K562 (cell line): ENCODE results near the gene PPP2R5A. TPM values are rescaled to one million over a fixed set of nuclear protein-coding genes. Genes with fewer than 3 reads are reported as not detected.

Experiments used
- BRD9 ChIP-seq: fragments of 450-650 bp; IDR thresholded peaks from 2 replicates; pipeline ENCODE4 v1.6.1; 2018; ENCODE audit warnings: low read depth; ENCODE audit not compliant: partially characterized antibody
- CC2D1A ChIP-seq: fragments of 450-650 bp; IDR thresholded peaks from 2 replicates; pipeline ENCODE4 v1.6.1; 2017; ENCODE audit warnings: mild to moderate bottlenecking
- CCAR2 ChIP-seq: fragments of 200-400 bp; formaldehyde crosslinking; IDR thresholded peaks from 2 replicates; pipeline ENCODE4 v1.6.1; 2017; ENCODE audit warnings: mild to moderate bottlenecking, low read depth, low read length
- CEBPZ ChIP-seq: fragments of 150-350 bp; IDR thresholded peaks from 2 replicates; pipeline ENCODE4 v1.6.1; 2014; ENCODE audit warnings: low read depth, mild to moderate bottlenecking, low read length, borderline replicate concordance
- CHD2 ChIP-seq: IDR thresholded peaks from 2 replicates; pipeline ENCODE4 v1.6.1; 2011; ENCODE audit warnings: low read depth, low read length
- CTCF ChIP-seq, 3 experiments: IDR thresholded peaks in 2 of 3; conservative IDR thresholded peaks in 1 of 3; 2 replicates each; pipeline ENCODE4 v1.5.1; 2011 to 2012; ENCODE audit warnings: low read length in 3 of 3, mild to moderate bottlenecking in 3 of 3, control low read depth in 2 of 3, improper control_type of control experiment in 1 of 3, inconsistent platforms in 1 of 3, low read depth in 1 of 3, mixed read lengths in 1 of 3, moderate library complexity in 1 of 3; ENCODE audit not compliant: insufficient read depth in 2 of 3
- CXXC5 ChIP-seq: fragments of 250-450 bp; sonication (Bioruptor Pico); IDR thresholded peaks from 2 replicates; pipeline ENCODE4 v1.8.0; 2022; ENCODE audit warnings: inconsistent platforms, mild to moderate bottlenecking, moderate library complexity
- GTF2E2 ChIP-seq: fragments of 200-800 bp; sonication (Bioruptor generic); IDR thresholded peaks from 2 replicates; pipeline ENCODE4 v1.6.1; 2016; ENCODE audit warnings: missing genetic modification characterization, missing compliant biosample characterization
- MCM7 ChIP-seq, 2 experiments: fragments of 450-650 bp; IDR thresholded peaks; 2 replicates each; pipeline ENCODE4 v1.6.1; 2016 to 2018
- MTF1 ChIP-seq: fragments of 250-450 bp; sonication (Bioruptor Pico); IDR thresholded peaks from 2 replicates; pipeline ENCODE4 v1.9.0; 2021; ENCODE audit warnings: moderate library complexity, mild to moderate bottlenecking, inconsistent platforms, borderline replicate concordance
- MYC ChIP-seq, 2 experiments: fragments of 250-450 bp in 1 of 2; sonication (Bioruptor Pico) in 1 of 2; IDR thresholded peaks; 2 replicates each; pipeline versions ENCODE4 v1.5.1 to v1.6.1; 2012 to 2021; ENCODE audit warnings: low read depth in 2 of 2, borderline replicate concordance in 1 of 2, improper control_type of control experiment in 1 of 2, low read length in 1 of 2, mild to moderate bottlenecking in 1 of 2, moderate library complexity in 1 of 2
- POLR2H ChIP-seq: IDR thresholded peaks from 2 replicates; pipeline ENCODE4 v1.6.1; 2016; ENCODE audit warnings: missing genetic modification characterization, low read depth, mild to moderate bottlenecking, control low read depth, missing compliant biosample characterization, moderate library complexity
- RAD21 ChIP-seq, 2 experiments: fragments of 250-450 bp in 1 of 2; fragments of 450-650 bp in 1 of 2; sonication (Bioruptor Pico) in 1 of 2; formaldehyde crosslinking in 1 of 2; IDR thresholded peaks in 1 of 2; conservative IDR thresholded peaks in 1 of 2; 2 replicates each; pipeline versions ENCODE4 v1.4.0 to v1.8.0; 2020 to 2022; ENCODE audit warnings: mild to moderate bottlenecking in 2 of 2, moderate library complexity in 1 of 2
- U2AF2 ChIP-seq: fragments of 200-400 bp; formaldehyde crosslinking; optimal IDR thresholded peaks from 2 replicates; pipeline ENCODE3; 2017; ENCODE audit warnings: low read depth, mild to moderate bottlenecking, low read length
- ZBTB1 ChIP-seq: sonication (generic); formaldehyde crosslinking; IDR thresholded peaks from 2 replicates; pipeline ENCODE4 v1.8.1; 2023; ENCODE audit warnings: missing genetic modification reagents, low read depth, mild to moderate bottlenecking, borderline replicate concordance
- ZBTB12 ChIP-seq: fragments of 250-450 bp; sonication (Bioruptor Pico); IDR thresholded peaks from 2 replicates; pipeline ENCODE4 v1.4.0; 2020
- ZBTB9 ChIP-seq: fragments of 450-650 bp; formaldehyde crosslinking; IDR thresholded peaks from 2 replicates; pipeline ENCODE4 v1.4.0; 2020; ENCODE audit warnings: mild to moderate bottlenecking, moderate library complexity
- ZNF79 ChIP-seq: fragments of 250-450 bp; sonication (Bioruptor Pico); IDR thresholded peaks from 2 replicates; pipeline ENCODE4 v1.4.0; 2020; ENCODE audit warnings: low read depth, mild to moderate bottlenecking, moderate library complexity
- polyA plus RNA-seq, 8 experiments: library from polyadenylated mRNA; depleted of rRNA in 4 of 8; stranded (reverse) in 5 of 8; unstranded in 3 of 8; fragments of >200 nt; fragmentation: Nextera tagmentation in 2 of 8; fragmentation: Illumina TruSeq in 1 of 8; extraction: Ambion mirVana in 2 of 8; extraction: Trizol in 1 of 8; gene quantifications; 2 replicates each; pipeline versions ENCODE4 v1.2.1 to v1.2.3, GENCODE V29; 2011 to 2014; ENCODE audit warnings: inconsistent platforms in 1 of 8, missing spikeins in 1 of 8
- total RNA-seq, 7 experiments: library from RNA; depleted of rRNA in 6 of 7; stranded (reverse); fragments of >200 nt in 6 of 7; fragmentation: Illumina TruSeq in 2 of 7; extraction: Trizol in 2 of 7; gene quantifications; 2 replicates each; pipeline versions ENCODE4 v1.2.1 to v1.2.3, GENCODE V29; 2011 to 2021; ENCODE audit warnings: low replicate concordance in 1 of 7

PPP2R5A gene
- total and polyA plus RNA-seq, 9 of the 15 experiments (the other 6 are each of a cell fraction or from before 2014, with no cell fraction given) = 26.9 to 106 (median 64.3) TPM

- TF ChIP-seq CTCF (IDR thresholded peaks at IDR 0.05 in 2 of 3, conservative IDR thresholded peaks at IDR 0.05 in 1 of 3; ENCODE audit: insufficient read depth in 2 of 3, low read depth in 1 of 3, low read length in 3 of 3) (peak; percentile 71 to 95 (median 78); a peak in 5 of 6 replicates), CEBPZ (no peak), POLR2H (0 out of 2 replicates have a peak, but pooled peaks have one; percentile 16), MTF1 (no peak), GTF2E2 (tag) (no peak), U2AF2 (no peak), RAD21 (CRISPR knock-in tag; conservative IDR thresholded peaks at IDR 0.05 in 1 of 2, IDR thresholded peaks at IDR 0.05 in 1 of 2) (peak; percentile 96 to 98), MCM7 (IDR thresholded peaks at IDR 0.05) (peak in 1 of 2 experiments; percentile 89; a peak in 1 of 4 replicates), CCAR2 (no peak), ZNF79 (0 out of 2 replicates have a peak, but pooled peaks have one; percentile 15), CXXC5 (CRISPR knock-in tag) (0 out of 2 replicates have a peak, but pooled peaks have one; percentile 21), BRD9 (peak; percentile 48), ZBTB12 (CRISPR knock-in tag) (no peak), ZBTB9 (CRISPR knock-in tag) (no peak), CC2D1A (peak; percentile 50; the same call in 1 of the 2 replicates), ZBTB1 (CRISPR knock-in tag) (no peak), CHD2 (no peak), MYC (IDR thresholded peaks at IDR 0.05; ENCODE audit: low read depth, low read length) (no peak), MYC (CRISPR knock-in tag; IDR thresholded peaks at IDR 0.05; ENCODE audit: borderline replicate concordance, low read depth) (no peak)
These were observed 6.4 kb downstream of the PPP2R5A start (continued) for GRCh38 chr1:212291505-212292134.
